CD4-positive, alpha-beta T cell treated with Interleukin-4 for 1 hour (primary cell): ENCODE data around the gene PCGF1.
"Not testable (repeated sequence)": the region's sequence is repeated elsewhere in the genome, so short reads cannot be mapped to it uniquely, and the experiment has no call there.

Experiments used
- DNase-seq, 2 donors: peaks; one replicate each; pipeline ENCODE4 v3.0.0-alpha.2; 2020 to 2022

Gene PCGF1

GRCh38 chr2:74498500-74499266, 8.8 kb downstream of the PCGF1 start:
- no peak for DNase-seq

GRCh38 chr2:74497777-74498499, 9.6 kb downstream of the PCGF1 start:
- peak in 1 of 2 donors; percentile 23 for DNase-seq

GRCh38 chr2:74496997-74497776, 10.3 kb downstream of the PCGF1 start:
- no peak for DNase-seq

DNA sequence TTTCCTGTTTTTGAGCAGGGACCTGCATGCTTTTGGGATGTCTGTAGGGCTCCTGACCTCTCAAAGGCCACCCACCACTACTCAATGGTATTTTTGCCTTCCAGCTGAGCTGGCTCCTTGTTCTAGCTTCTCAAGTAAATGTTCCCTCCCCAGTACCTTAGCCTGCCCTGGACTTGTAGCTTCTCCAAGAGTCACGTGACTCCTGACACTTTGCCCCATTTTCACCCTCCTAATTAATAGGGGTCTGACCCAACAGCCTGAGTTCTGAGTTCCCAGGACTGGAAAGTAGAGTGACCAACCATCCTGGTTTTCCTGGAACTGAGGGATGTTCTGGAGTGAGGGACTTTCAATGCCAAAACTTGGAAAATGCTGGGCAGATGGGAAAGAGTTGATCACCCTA, 12.1 kb downstream of the PCGF1 start:
- no peak for DNase-seq

DNA sequence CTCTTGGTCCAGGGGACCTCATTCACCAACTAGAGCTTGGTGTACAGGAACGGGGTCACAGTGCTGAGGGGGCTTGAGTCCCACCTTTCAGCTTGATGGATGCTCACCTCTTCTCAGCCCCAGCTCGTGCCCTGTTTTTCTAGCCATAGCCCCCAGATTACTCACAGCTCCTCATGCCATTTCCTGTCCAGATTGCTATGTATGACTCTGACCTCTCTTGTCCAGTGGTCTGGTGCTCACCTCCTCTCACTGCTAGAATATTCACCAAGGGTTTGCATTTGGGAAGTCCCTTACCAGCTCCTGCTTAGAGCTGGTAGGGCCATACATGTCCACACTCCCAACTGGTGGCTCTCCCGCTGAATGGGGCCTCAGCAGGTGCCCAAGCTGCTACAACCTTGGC, 13.9 kb downstream of the PCGF1 start:
- no peak for DNase-seq

GRCh38 chr2:74491648-74492544, 15.6 kb downstream of the PCGF1 start:
- DNase-seq = no peak

- no peak for DNase-seq
Measured at GRCh38 chr2:74489906-74490305, 17.6 kb downstream of the PCGF1 start.

GRCh38 chr2:74488643-74489481, 18.6 kb downstream of the PCGF1 start:
- no peak for DNase-seq

DNA sequence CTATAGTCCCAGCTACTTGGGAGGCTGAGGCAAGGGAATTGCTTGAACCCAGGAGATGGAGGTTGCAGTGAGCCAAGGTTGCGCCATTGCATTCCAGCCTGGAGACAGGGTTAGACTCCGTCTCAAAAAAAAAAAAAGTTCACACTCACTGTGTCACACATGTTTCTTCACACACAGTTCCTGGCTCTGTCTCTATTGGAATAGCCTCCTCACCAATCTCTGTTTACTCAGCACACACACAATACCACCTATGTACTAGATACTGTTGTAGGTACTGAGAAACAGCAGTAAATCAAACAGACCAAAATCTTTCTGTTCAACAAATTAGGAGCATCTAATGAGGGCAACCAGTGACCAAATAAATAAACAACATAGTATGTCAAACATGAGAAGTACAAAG, 21.4 kb downstream of the PCGF1 start:
- DNase-seq = no peak

- not testable (repeated sequence) for DNase-seq
Measured at GRCh38 chr2:74483675-74484164, 23.8 kb downstream of the PCGF1 start.

GRCh38 chr2:74482801-74483674, 24.5 kb downstream of the PCGF1 start, which contains the start of the genes CCDC142 and TTC31:
Gene CCDC142 (minus strand): TSS chr2:74482998. CDS start chr2:74482837, 161 bp downstream.
Gene TTC31 (plus strand): TSS chr2:74483081. CDS start chr2:74483096, 15 bp downstream.
- peak; percentile 95 to 96 for DNase-seq

GRCh38 chr2:74481961-74482800, 25.3 kb downstream of the PCGF1 start:
- DNase-seq = peak; percentile 63 to 68

- DNase-seq = no peak
Measured at GRCh38 chr2:74481431-74481830, 26.1 kb downstream of the PCGF1 start.

DNA sequence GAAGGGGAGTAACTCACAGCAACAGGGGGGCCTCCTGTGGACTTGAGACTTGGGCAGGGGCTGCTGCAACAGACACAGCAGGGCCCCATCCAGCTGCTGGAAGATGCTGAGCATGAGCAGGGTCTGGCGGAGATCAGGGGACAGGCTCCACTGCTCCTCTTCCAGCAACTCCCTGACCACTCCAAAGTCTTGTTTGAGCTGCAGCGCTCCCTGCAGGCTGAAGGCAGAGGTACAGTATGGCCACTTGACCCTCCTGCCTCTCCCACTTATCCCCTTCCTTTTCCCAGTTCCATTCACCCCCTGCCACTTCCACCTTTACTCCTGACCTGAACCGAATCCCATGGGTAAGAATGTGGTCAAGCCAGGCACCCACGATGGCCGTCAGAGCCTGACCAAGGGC, 32.6 kb downstream of the PCGF1 start:
- no peak for DNase-seq

GRCh38 chr2:74474481-74474880, 33.0 kb downstream of the PCGF1 start:
- no peak for DNase-seq

DNA sequence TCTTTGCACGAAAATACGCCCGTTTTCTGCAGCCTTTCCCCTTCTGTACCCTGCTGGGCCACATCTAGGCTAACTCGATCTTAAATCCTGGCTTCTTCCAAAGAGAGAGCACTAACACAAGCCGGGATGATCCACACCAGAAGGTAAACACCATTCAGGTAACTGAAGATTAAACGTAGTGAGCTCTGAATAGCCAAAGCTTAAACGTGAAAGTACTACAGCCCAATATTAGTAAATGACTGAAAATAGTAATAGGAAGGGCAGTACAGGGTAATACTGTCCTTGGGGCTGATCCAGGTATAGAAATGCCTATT, 34.6 kb downstream of the PCGF1 start:
- no peak for DNase-seq

DNA sequence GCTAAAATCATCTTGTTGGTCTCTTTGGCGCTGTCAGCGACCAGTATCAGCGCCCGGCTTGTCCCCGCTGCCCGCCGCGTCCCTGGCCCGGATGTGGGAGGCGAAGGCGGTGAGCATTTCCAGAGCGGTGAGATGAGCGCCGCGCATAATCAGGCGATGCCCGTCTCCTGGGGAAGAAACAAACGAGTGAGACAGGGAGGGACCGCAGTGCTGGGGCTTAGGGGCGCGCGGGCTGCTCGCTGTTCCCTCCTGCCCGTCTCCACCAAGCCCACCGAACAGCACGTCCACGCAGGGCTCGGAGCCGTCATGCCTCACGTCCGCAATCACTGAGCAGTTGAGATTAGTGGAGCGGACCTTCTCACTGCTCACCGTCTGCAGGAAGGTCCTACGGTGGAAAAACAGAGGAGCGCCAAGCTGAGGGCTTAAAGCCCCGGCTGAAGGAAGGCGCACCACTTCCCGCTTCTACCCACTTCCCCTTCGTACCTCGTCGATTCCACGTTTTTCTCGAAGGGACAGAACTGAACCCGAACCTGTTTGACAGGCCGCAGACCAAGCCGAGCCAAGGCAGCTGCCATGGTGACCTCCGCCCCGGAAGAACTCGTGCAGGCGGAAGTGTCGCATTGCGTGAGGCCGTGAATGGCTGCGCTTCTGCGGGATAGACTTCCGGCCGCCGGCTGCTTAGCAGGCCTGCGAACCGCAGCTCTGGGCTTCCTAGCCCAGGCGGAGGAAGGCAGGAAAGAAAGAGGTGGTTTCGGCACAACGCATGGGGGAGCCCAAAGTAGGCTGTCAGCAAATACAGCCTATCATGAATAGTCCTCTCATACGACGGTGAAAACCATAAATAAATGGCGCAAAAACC, 35.2 kb downstream of the PCGF1 start, which contains the start of gene MRPL53:
Gene MRPL53, minus strand, starts transcription at position 595 of the 859 bp plus-strand sequence. Its CDS starts 20 bp downstream, at position 575.
- DNase-seq = peak; percentile 95 to 96
